Esophagus mucosa (tissue), 1 donor: ENCODE data around the gene AKR1C3. TPM values are rescaled to one million over a fixed set of nuclear protein-coding genes. Genes with fewer than 3 reads are reported as not detected.

Experiments
- ATAC-seq: fragments of 200-7000 bp; cut with Tn5 transposase; one replicate; pipeline ENCODE4 v1.9.1; 2020
- total RNA-seq: library from RNA; stranded (reverse); gene quantifications from one replicate; pipeline ENCODE4 v1.2.4, GENCODE V29; 2023
- donor health status: DM: yes; HTN: yes; CAD: no.

The AKR1C3 gene
- total RNA-seq, 1 donor from 2014 or later: 29.5 TPM

DNA sequence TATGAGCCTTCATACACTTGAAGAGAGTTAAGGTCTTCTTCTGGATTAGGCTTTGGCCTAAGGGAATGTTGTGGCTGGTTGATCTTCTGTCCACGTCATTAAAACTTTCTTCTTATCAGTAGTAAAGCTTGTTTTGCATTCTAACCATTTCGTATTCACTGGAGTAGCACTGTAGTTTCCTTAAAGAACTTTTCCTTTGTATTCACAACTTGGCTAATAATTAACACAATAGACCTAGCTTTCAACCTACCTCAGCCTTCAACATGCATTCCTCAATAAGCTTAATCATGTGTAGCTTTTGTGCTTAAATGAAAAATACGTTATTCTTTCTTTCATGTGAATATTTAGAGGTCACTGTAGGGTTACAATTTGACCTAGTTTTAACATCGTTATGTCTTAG is 48.0 kb downstream of the AKR1C3 start:
- no peak for ATAC-seq

DNA sequence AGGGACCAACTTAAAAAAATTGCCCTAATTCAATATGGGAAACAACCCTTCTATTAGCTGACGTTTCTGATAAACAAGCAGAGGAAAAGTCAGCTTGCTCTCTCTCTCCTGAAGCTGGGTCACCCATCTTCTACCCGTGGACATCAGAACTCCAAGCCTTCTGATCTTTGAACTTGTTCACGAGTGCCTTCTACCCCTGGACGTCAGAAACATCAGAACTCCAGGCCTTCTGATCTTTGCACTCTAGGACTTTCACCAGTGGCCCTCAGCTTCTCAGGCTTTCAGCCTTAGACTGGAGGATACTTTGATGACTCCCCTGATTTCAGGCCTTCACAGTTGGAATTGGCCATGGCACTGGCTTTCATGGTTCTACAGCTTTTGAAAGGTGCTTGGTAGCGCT is 48.9 kb downstream of the AKR1C3 start:
- no peak for ATAC-seq

DNA sequence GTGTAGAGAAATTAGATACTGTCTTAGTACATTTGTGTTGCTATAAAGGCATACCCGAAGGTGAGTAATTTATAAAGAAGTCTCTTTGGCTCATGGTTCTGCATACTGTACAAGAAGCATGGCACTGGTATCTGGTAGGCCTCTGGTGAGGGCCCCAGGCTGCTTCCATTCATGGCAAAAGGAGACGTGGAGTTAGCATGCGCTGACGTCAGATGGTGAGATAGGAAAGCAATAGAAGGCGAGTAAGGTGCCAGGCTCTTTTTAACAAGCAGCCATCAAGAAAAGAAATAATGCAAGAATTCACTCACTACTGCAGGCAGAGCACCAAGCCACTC is 52.7 kb downstream of the AKR1C3 start:
- ATAC-seq: no peak

DNA sequence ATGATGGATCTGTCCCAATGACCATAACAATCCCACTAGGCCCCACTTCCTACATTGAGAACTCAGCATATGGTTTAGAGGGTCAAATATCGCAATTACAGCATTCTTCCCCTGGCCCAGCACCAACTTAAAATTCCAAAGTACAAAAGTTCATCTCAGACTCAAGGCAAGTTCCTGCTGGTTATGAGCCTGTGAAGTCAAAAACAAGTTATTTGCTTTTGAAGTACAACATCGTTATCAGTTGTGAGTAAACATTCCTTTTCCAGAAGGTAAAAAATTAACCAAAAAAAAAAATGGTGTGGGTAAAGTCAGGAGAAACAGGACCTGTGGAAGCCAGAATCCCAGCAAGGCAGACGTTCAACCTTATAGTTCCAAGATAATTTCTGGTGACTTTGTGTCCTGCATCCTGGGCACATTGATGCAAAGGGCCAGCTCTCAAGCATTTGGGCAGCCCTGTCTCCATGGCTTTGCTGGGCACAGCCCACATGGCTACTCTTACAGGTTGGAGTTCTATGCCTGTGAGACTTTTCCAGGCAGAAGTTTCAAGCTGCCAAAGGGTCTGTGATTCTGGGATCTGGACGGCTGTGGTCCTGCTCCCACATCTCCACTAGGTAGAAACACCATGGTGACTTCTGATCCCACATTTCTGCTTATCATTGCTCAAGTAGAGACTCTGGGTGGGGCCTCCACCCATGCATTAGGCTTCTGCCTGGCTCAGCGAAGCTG is 53.2 kb downstream of the AKR1C3 start:
- ATAC-seq: no peak

DNA sequence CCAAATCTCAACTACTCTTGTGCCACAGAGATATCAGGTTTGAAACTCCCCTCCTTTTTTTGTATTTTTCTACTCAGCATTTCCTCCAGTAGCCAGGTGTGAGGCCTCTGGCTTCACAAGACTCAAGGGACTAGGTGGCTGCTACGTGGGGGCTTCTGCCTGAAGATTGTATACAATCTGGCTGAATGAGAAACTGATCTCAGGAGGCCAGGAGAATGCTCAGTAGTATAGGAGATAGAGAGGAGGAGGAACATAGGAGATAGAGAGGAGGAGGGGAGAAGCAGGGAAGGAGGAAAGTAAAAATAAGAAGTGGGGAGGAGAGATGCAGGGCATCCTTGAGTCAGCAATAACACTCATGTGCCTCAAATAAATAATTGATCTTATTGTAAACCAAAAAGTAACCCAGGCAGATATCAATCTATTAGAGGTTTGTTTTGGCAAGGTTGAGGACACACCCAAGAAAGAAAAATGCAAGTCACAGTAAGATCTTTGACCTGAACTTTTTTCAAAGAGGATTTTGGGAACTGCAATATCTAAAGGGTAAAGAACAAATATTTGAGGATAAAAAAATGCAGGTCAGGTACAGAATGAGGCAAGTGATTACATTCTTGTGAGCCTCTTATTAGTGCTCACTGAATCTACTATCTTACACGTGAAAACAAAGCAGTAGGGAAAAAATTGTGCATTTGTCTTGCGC is 53.9 kb downstream of the AKR1C3 start:
- ATAC-seq: no peak

DNA sequence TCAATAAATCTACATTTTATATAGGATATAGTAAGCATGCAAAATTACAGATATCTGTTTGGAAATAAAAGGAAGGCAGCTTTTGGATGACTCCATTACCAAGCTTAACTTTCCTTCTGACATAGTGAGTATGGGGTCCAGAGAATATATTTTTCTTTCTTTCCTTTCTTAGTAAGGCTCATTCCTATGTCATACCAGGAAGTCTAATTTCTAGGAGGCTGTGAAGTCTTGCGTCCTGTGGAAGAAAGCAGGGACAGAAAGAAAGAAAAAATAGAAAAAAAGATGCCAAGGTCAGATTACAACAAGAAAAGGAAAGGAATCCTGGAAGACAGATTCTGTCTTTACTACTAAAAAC is 54.4 kb downstream of the AKR1C3 start:
- no peak for ATAC-seq

DNA sequence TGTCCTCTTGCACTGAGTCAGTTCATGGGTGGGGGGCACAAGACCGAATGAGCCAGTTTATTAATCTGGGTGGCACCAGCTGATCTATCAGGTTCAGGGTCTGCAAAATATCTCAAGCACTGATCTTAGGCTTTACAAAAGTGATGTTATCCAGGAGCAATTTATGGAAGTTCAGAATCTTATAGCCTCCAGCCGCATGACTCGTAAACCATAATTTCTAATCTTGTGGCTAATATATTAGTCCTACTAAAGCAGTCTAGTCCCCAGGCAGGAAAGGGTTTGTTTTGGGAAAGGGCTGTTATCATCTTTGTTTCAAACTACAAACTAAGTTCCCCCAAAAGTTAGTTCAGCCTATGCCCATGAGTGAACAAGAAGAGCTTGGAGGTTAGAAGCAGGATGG is 56.9 kb downstream of the AKR1C3 start:
- no peak for ATAC-seq

DNA sequence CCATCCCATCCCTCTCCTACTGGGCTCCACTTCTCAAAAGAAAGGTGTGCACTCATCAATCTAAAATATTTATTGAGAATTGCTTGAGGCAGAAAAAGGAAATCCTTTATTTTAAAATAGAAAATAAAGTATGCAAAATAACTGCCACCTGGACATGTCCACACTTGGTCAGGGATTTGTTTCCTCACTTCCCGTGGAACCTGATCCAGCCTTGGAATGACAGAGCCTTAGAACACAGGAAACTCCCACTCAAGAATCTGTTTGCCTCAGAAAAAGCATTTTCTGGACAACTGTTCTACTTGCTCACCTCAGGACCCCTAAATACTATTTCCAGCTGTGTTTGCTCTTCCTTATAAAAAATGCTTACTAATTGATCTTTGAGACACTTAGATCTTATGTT is 61.7 kb downstream of the AKR1C3 start:
- no peak for ATAC-seq

Other genes with a start within 250 kb of the AKR1C3 start
- gene AKR1C1, start 131.0 kb upstream of the AKR1C3 start, total RNA-seq: 54.2 TPM
- gene AKR1C2, start 90.6 kb upstream of the AKR1C3 start, total RNA-seq: 115 TPM
- gene AKR1C8, start 90.7 kb downstream of the AKR1C3 start, total RNA-seq: not detected
- not detected for gene AKR1C4, start 102.4 kb downstream of the AKR1C3 start, total RNA-seq